NCI-H128 (cell line): ENCODE data around the gene TDRKH.

ENCODE experiments used
- DNase-seq: peaks from one replicate; lab custom pipeline; 2025; ENCODE audit not compliant: unreplicated experiment; lab: John Stamatoyannopoulos, UW

Gene TDRKH, protein sequence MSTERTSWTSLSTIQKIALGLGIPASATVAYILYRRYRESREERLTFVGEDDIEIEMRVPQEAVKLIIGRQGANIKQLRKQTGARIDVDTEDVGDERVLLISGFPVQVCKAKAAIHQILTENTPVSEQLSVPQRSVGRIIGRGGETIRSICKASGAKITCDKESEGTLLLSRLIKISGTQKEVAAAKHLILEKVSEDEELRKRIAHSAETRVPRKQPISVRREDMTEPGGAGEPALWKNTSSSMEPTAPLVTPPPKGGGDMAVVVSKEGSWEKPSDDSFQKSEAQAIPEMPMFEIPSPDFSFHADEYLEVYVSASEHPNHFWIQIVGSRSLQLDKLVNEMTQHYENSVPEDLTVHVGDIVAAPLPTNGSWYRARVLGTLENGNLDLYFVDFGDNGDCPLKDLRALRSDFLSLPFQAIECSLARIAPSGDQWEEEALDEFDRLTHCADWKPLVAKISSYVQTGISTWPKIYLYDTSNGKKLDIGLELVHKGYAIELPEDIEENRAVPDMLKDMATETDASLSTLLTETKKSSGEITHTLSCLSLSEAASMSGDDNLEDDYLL

DNA sequence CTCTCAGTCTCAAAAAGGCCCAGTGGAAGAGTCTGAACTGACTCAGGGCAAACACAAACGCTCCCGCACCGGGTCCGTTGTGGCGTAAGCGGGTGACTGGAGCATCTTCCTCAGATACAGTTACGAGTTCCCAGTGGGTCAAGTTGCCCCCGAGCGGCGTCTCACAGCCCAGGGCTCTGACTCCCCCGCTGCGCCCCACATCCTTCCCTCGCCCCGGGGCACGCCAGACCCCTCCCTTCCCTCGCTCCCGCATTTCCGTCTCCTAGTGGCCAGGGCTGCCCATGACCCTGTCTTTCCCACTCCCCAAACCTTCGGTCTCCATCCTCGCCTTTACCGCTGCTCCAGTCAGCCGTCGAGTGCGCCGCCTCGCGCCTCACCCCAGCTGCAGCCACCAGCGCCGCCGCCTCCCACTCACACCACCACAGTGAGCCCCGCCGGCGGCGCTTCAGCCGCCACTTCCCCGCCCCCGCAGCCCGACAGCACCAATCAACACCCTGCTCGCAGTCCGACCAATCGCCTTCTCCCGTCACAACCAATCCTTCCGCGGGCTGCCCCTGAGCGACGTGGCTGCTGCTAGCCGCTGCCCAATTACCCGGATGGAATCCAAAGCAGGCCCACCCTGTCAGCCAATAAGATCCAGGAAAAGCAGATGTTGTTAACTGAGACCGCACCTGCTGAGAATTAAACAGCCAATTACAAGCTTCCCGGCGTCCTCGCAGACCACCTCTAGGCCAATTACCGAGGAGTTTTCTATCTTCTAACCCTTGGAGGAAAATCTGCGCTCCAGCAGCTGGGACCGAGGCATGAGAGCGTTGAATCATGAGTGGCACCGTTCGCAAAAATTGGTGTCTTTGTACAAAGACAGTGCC, at the start of gene TDRKH:
Gene TDRKH, minus strand, starts transcription at position 430 of the 869 bp plus-strand sequence. CDS start 7,478 bp downstream, outside the sequence.
- DNase-seq, result peak; percentile 99

- peak; percentile 65 for DNase-seq
These were observed 49.4 kb upstream of the TDRKH start, which contains the start of gene C2CD4D for GRCh38 chr1:151839457-151840403. Gene C2CD4D (minus strand): TSS chr1:151839820. CDS start chr1:151838989, 831 bp downstream.

GRCh38 chr1:151839082-151839412, 48.7 kb upstream of the TDRKH start:
- no peak for DNase-seq

GRCh38 chr1:151838222-151839081, 48.2 kb upstream of the TDRKH start:
- DNase-seq, result no peak

DNA sequence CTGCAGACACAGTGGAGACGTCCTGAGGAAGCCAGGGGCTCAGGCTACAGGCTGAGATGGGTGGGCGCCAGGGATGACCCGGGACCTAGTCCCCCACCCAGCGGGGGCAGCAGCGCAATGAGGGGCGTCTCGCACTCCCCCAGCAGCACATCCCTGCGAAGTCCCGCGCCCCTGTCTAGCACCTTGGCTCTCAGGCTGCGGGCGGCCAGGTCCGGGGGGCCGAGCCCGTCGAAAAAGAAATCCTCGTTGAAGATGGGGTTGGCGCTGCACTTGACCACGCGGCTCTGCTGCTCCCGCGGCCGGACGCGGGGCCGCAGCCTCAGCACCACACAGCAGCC, 47.6 kb upstream of the TDRKH start:
- no peak for DNase-seq

GRCh38 chr1:151837197-151837596, 46.9 kb upstream of the TDRKH start:
- no peak for DNase-seq

- DNase-seq, result no peak
These were observed 45.3 kb upstream of the TDRKH start for GRCh38 chr1:151835596-151835995.

DNA sequence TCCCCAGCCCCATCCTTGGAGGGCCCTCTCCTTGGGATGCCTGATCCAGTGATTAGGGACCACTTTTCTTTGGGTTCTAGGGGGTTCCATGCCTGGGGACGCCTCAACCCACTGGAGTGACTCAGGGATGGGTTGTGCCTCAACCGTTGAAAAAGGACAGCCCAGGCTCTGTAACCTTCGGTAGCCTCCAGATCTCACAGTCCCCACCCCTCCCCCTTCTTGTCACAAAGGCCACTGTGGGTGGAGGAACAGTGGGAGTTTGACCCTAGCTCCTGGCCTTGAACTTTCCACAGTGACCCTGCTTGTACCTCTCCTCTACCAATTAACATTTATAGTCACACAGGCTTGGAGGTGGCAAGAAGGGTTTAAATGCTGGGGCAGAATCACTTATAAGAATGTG, 43.9 kb upstream of the TDRKH start:
- DNase-seq, result no peak

- DNase-seq, result no peak
These were observed 43.0 kb upstream of the TDRKH start for GRCh38 chr1:151833172-151833900.

DNA sequence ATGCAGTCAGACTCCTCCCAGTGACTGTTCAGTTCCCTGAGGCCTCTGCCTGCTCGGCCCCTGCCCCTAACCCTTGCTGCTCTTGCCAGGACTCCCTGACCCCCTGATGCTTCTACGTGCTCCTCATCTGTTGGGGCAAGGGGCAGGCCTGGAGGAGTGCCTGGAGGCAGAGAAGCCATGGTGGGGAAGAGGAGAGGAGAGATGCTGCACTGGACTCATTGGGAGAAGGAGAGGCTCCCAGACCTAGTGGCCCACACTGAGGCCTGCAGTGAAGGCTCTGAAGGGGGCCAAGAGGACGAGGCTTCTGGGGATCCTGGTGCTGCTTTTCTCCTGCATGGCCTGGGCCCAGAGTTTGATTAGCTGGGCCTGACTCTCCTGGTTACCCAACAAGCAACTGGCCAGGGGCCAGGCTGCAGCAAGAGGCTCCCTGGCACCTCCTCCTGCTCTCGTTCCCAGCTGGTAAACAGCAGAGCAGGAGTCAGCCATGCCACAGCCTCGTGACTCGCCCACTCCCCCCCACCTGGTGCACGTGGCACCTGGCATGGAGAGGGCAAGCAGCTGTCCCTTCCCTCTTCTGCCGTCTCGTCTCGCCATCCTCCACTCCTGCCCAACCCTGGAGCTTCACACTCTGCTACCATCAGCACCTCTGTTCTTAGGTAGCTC, 42.1 kb upstream of the TDRKH start:
- peak; percentile 72 for DNase-seq

- DNase-seq, result no peak
These were observed 41.3 kb upstream of the TDRKH start, which contains the start of gene RORC for GRCh38 chr1:151831605-151832004. Gene RORC (minus strand): TSS chr1:151831802. CDS start chr1:151831764, 38 bp downstream.

- DNase-seq, result no peak
These were observed 40.9 kb upstream of the TDRKH start for GRCh38 chr1:151831256-151831591.

- DNase-seq, result no peak
These were observed 39.8 kb upstream of the TDRKH start for GRCh38 chr1:151830055-151830454.

DNA sequence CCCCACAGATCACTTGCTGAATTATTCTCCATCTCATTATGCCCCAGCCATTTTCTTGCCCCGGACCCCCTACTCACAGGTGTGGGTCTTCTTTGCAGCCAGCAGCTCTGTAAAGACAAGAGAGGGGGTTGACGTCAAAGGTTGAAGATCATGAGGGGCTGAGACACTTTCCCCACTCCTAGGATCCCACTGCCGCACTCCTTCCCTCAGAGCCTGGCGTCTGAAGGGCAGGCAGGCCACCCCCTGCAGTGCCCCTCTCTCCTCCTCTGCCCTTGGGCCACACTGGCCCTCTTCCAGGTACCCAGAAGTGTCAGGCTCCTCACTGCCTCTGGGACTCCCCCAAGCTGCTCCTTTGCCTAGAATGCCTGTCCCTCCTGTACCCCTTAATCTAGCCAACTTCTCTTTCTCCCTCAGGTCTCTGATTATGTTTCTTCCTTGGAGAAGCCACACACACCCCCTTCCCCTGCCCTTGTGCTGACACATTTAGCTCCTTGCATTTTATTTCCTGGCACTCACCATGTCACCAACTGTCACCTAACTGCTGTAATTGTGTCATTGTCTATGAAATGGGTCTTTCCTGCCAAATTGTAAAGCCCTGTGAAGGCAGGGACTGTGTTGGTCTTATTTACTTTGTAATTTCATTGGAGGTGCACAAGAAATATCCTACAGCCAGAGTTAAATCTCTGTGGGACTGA, 39.2 kb upstream of the TDRKH start:
- DNase-seq, result no peak

GRCh38 chr1:151828921-151829320, 38.6 kb upstream of the TDRKH start:
- no peak for DNase-seq

GRCh38 chr1:151827853-151828252, 37.6 kb upstream of the TDRKH start:
- DNase-seq, result no peak

DNA sequence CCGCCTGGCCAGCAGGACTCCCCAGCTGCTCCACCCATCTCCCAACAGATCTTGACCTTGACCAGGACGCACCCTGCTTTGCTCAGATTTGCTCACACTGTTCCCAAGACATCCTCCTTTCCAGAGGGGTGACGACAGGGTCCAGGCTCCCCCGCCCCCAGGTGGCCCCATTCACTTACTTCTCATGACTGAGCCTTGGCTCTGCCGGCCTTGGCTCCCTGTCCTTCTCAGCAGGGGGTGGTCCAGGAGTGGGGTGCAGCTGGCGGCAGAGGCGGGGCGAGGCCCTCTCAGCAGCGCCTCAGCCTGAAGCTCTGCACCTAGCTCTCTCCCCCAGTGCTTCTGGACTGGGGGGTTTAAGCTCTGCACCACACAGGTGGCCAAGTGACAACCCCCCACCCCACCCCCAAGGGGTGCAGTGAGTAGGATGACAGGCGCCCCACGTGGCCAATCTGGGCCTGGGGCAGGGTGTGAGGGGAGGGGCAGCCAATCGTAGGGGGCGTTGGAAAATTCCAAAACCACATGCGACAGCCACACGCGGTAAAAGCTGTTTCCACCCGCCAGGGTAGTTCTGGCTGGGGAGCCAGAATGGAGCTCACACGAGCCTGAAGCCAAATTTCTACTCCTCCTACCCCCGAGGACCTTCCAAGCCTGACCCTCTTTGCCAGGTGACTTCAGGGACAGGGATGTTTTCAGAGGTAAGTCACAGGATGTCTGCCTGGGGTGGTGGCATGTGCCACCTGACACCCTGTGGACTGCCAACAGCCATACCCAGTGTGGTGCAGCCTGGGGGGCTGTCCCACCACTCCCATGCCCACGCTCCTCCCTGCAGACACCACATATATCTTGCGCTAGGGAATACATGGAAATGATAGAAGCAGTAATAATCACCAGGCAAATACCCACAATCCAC, 35.7 kb upstream of the TDRKH start:
- no peak for DNase-seq
